GM21360 (cell line): Measurements from ENCODE around the gene TINAG.

Experiments used
- ATAC-seq: cut with Tn5 transposase; IDR thresholded peaks from one replicate; pipeline ENCODE4 v1.9.1; 2021; ENCODE audit warnings: mild to moderate bottlenecking, moderate library complexity; ENCODE audit not compliant: unreplicated experiment

The TINAG gene

GRCh38 chr6:54419885-54420284 is 111.6 kb downstream of the TINAG start:
- ATAC-seq: no peak

DNA sequence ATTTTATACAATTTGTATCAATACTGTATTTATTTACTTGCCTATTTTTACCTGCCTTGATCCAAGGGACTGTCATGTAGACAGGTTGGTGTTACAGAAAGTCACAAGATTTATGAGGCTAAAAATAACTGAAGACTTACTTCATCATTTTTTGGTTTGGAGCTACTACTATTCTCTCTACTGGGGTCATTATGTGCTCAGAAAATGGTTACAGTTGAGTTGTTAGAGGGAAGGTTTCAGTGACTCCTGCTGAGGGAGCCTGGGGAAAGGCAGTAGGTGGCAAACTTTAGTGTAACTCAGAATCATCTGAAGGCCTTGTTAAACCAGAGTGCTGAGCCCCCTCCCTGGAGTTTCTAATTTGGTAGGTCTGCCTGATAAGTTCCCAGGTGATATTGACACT is 118.8 kb downstream of the TINAG start:
- no peak for ATAC-seq

- no peak for ATAC-seq
These were observed 119.2 kb downstream of the TINAG start for GRCh38 chr6:54427396-54427937.

DNA sequence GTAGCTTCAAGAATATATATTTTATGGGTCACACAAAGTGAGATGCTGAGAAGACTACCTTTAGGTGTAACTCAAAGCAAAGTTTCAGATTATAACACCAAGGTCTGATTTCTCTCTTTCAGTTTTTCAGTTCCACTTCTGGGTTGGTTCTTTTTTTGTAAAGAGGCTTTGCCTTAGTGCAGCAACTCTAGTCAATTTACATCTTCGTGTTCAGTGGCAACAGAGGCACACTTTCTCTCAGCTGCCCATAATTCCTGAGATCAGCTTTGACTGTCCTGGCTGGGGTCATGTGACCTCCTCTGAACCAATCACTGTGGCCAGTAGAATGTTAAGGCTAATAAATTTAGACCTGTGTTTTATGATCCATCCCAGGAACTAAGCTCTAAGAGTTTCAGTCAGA is 120.2 kb downstream of the TINAG start:
- peak; percentile 79 for ATAC-seq

- ATAC-seq: no peak
These were observed 123.2 kb downstream of the TINAG start for GRCh38 chr6:54431466-54431865.
